GM21786 (cell line): Measurements from ENCODE around the gene PDE4D.
"Not testable (repeated sequence)": the region's sequence is repeated elsewhere in the genome, so short reads cannot be mapped to it uniquely, and the experiment has no call there.

Experiments used
- ATAC-seq: cut with Tn5 transposase; IDR thresholded peaks from one replicate; pipeline ENCODE4 v1.9.1; 2021; ENCODE audit not compliant: unreplicated experiment

Gene PDE4D

GRCh38 chr5:58963361-58963760 is 930.2 kb downstream of the PDE4D start:
- no peak for ATAC-seq

GRCh38 chr5:58961631-58962280 is 931.8 kb downstream of the PDE4D start:
- ATAC-seq: no peak

GRCh38 chr5:58958701-58959100 is 934.8 kb downstream of the PDE4D start:
- ATAC-seq: no peak

GRCh38 chr5:58953218-58953617 is 940.3 kb downstream of the PDE4D start:
- not testable (repeated sequence) for ATAC-seq

- no peak for ATAC-seq
These were observed 943.3 kb downstream of the PDE4D start for GRCh38 chr5:58950224-58950623.

GRCh38 chr5:58946230-58946629 is 947.3 kb downstream of the PDE4D start:
- ATAC-seq: no peak

GRCh38 chr5:58944221-58944620 is 949.3 kb downstream of the PDE4D start:
- ATAC-seq: no peak

- ATAC-seq: no peak
These were observed 953.1 kb downstream of the PDE4D start for GRCh38 chr5:58940446-58940845.

- ATAC-seq: no peak
These were observed 953.9 kb downstream of the PDE4D start for GRCh38 chr5:58939664-58940063.

GRCh38 chr5:58938563-58939424 is 954.7 kb downstream of the PDE4D start:
- no peak for ATAC-seq

- no peak for ATAC-seq
These were observed 956.4 kb downstream of the PDE4D start for GRCh38 chr5:58937031-58937681.

- ATAC-seq: no peak
These were observed 958.9 kb downstream of the PDE4D start for GRCh38 chr5:58934629-58935097.

- no peak for ATAC-seq
These were observed 959.5 kb downstream of the PDE4D start for GRCh38 chr5:58933891-58934628.

GRCh38 chr5:58932057-58932612 is 961.4 kb downstream of the PDE4D start:
- no peak for ATAC-seq

GRCh38 chr5:58930520-58930919 is 963.0 kb downstream of the PDE4D start:
- no peak for ATAC-seq

GRCh38 chr5:58929726-58930125 is 963.8 kb downstream of the PDE4D start:
- no peak for ATAC-seq

- no peak for ATAC-seq
These were observed 965.6 kb downstream of the PDE4D start for GRCh38 chr5:58927938-58928337.

GRCh38 chr5:58927181-58927580 is 966.3 kb downstream of the PDE4D start:
- no peak for ATAC-seq

- ATAC-seq: no peak
These were observed 967.0 kb downstream of the PDE4D start for GRCh38 chr5:58926541-58926935.

- ATAC-seq: no peak
These were observed 967.6 kb downstream of the PDE4D start for GRCh38 chr5:58925627-58926540.
